ENCODE results near the gene SLC9A5. TPM values are rescaled to one million over a fixed set of nuclear protein-coding genes. Genes with fewer than 3 reads are reported as not detected.
A peak's percentile ranks its signal among the peaks of the same experiment; 100 is the strongest.

Gene SLC9A5
- total RNA-seq, 1 experiment from 2014 or later, result 5.6 TPM

GRCh38 chr16:67227567-67227921, 21.2 kb upstream of the SLC9A5 start:
- no peak for ATAC-seq
- H3K27me3 ChIP-seq (ENCODE audit: insufficient read depth, low read length), result no peaks in the 10 kb centered on the region
- H4K20me1 ChIP-seq (ENCODE audit: insufficient read depth), result no peaks in the 10 kb centered on the region
- POLR2A ChIA-PET, result interaction anchor here (0.8 to 1.6 kb wide), 8 partner anchors 9 to 57 kb away, joined by 3 to 13 read pairs (median 4); partner anchors contain the start of genes FHOD1 and NOL3
- CTCF ChIA-PET, result interaction anchor here (1.0 to 2.5 kb wide), 5 partner anchors 9 to 254 kb away, joined by 3 to 10 read pairs (median 9); partner anchors contain the start of gene ATP6V0D1
- H3K9ac ChIP-seq (ENCODE audit: low read length), result peak overlapping the region; percentile 80
- H3K79me2 ChIP-seq (ENCODE audit: insufficient read depth, low read length), result peaks cover 18% of the 10 kb centered on the region
- peaks cover 18 to 36% of the 10 kb centered on the region in 2 experiments; a peak in 3 of 4 replicates for H3K36me3 ChIP-seq (ENCODE audit: control insufficient read depth in 1 of 2, insufficient read depth in 2 of 2, low read length in 2 of 2)
- H3K4me3 ChIP-seq (replicated peaks in 1 of 2; ENCODE audit: low read depth in 1 of 2, low read length in 2 of 2), result peak overlapping the region; percentile 80 to 88
- RAD21 ChIA-PET (ENCODE audit: low non-redundant PET in 1 of 2, low total read pairs in 2 of 2, uncharacterized antibody in 2 of 2, unreplicated experiment in 2 of 2), result no interaction called here
- no TSS peak for BruUV-seq (replicated peaks)
- no peak overlapping the region for H2AFZ ChIP-seq (ENCODE audit: low read depth, low read length, poor library complexity, severe bottlenecking)
- peaks cover 6 to 18% of the 10 kb centered on the region in 2 experiments; a peak in 3 of 4 replicates for H3K4me1 ChIP-seq (ENCODE audit: control insufficient read depth in 1 of 2, insufficient read depth in 2 of 2, low read length in 2 of 2)
- DNase-seq (ENCODE audit: low read depth, low spot score), result no peak
- H3K9me2 ChIP-seq (ENCODE audit: insufficient read depth), result no peaks in the 10 kb centered on the region
- H3K27ac ChIP-seq (ENCODE audit: low read depth, low read length), result peak overlapping the region; percentile 48
- H3K4me2 ChIP-seq (ENCODE audit: low read length), result peak overlapping the region; percentile 88
- intact Hi-C loops (cut with micrococcal nuclease), result no loop called here
- no peak for TF ChIP-seq SP1 (IDR thresholded peaks at IDR 0.05; ENCODE audit: low read depth)
- no peak for TF ChIP-seq ATF3 (IDR thresholded peaks at IDR 0.05)
- no peak for TF ChIP-seq JUND (IDR thresholded peaks at IDR 0.05)
- no peak for TF ChIP-seq ZBTB33 (IDR thresholded peaks at IDR 0.05; ENCODE audit: extremely low read depth, insufficient replicate concordance, low read length)
- no peak for TF ChIP-seq EZH2 (IDR thresholded peaks at IDR 0.05)
- TF ChIP-seq POLR2A (IDR thresholded peaks at IDR 0.05; ENCODE audit: borderline replicate concordance, extremely low read depth, insufficient read depth, insufficient read length), result no peak
- TF ChIP-seq CEBPB (IDR thresholded peaks at IDR 0.05; ENCODE audit: low read depth), result no peak
- TF ChIP-seq EGR1 (IDR thresholded peaks at IDR 0.05; ENCODE audit: low read depth), result no peak
- TF ChIP-seq CBX3 (IDR thresholded peaks at IDR 0.05; ENCODE audit: low read depth), result no peak
- TF ChIP-seq ZNF274 (IDR thresholded peaks at IDR 0.05; ENCODE audit: low read depth, low read length), result no peak
- no peak for TF ChIP-seq POLR2AphosphoS5 (IDR thresholded peaks at IDR 0.05; ENCODE audit: low read depth, low read length)
- TF ChIP-seq ELF1 (IDR thresholded peaks at IDR 0.05; ENCODE audit: borderline replicate concordance, low read depth), result no peak
- no peak for TF ChIP-seq ZFX (IDR thresholded peaks at IDR 0.05)
- TF ChIP-seq MAX (IDR thresholded peaks at IDR 0.05), result no peak
- no peak for TF ChIP-seq SRF (IDR thresholded peaks at IDR 0.05; ENCODE audit: low read depth)
- no peaks in the 10 kb centered on the region for H3K9me3 ChIP-seq (ENCODE audit: control insufficient read depth in 1 of 2, insufficient read depth in 1 of 2, low read depth in 1 of 2, low read length in 2 of 2)

All from HCT116 (cell line).